ENCODE data around the gene TNRC6C.

TNRC6C gene

GRCh38 chr17:77923135-77923534, 35.4 kb upstream of the TNRC6C start:
- TF ChIP-seq GFI1B (tag by site-specific recombination; IDR thresholded peaks at IDR 0.05) (no peak), ZNF843 (tag by site-specific recombination; IDR thresholded peaks at IDR 0.05) (no peak), ZIC2 (tag by site-specific recombination; IDR thresholded peaks at IDR 0.05) (no peak), ZNF623 (tag by site-specific recombination; IDR thresholded peaks at IDR 0.05) (no peak), ZEB2 (tag by site-specific recombination; IDR thresholded peaks at IDR 0.05) (no peak), ZNF404 (tag by site-specific recombination; IDR thresholded peaks at IDR 0.05) (no peak), ZNF174 (tag by site-specific recombination; IDR thresholded peaks at IDR 0.05) (no peak), ZBTB44 (tag by site-specific recombination; IDR thresholded peaks at IDR 0.05) (no peak), PRDM6 (tag by site-specific recombination; IDR thresholded peaks at IDR 0.05) (no peak), ZNF335 (tag by site-specific recombination; conservative IDR thresholded peaks at IDR 0.05) (no peak), ZNF48 (tag by site-specific recombination; IDR thresholded peaks at IDR 0.05) (no peak), WT1 (tag by site-specific recombination; IDR thresholded peaks at IDR 0.05) (no peak), TCF7L2 (IDR thresholded peaks at IDR 0.05; ENCODE audit: borderline replicate concordance, low read depth, low read length) (no peak), REPIN1 (tag by site-specific recombination; IDR thresholded peaks at IDR 0.05; ENCODE audit: low read depth) (no peak), ZNF184 (tag by site-specific recombination; IDR thresholded peaks at IDR 0.05) (no peak), ZNF791 (tag by site-specific recombination; IDR thresholded peaks at IDR 0.05) (no peak), ZNF555 (tag by site-specific recombination; conservative IDR thresholded peaks at IDR 0.05) (no peak), SP7 (tag by site-specific recombination; IDR thresholded peaks at IDR 0.05) (no peak)
- H3K4me1 ChIP-seq (ENCODE audit: control insufficient read depth, insufficient read depth, low read length) = peaks cover 4% of the 10 kb centered on the region
- ChIA-PET POLR2A (interaction anchor here (0.6 to 2.4 kb wide), 2 partner anchors 35 to 161 kb away, joined by 6 to 18 read pairs; partner anchors contain the start of gene TNRC6C), CTCF (no interaction called here)
- H3K9me3 ChIP-seq (ENCODE audit: control insufficient read depth, insufficient read depth, low read depth, low read length) = no peaks in the 10 kb centered on the region
- no peak overlapping the region for H3K27ac ChIP-seq (ENCODE audit: extremely low read depth, low read depth, low read length)
- H3K36me3 ChIP-seq (ENCODE audit: control insufficient read depth in 2 of 2, insufficient read depth in 1 of 2, low read length in 2 of 2) = no peaks in the 10 kb centered on the region
- no peak overlapping the region for H3K4me3 ChIP-seq (ENCODE audit: low read depth, low read length)

- Histone ChIP-seq H3K9me3 (ENCODE audit: control insufficient read depth, insufficient read depth, low read depth, low read length) (no peaks in the 10 kb centered on the region), H3K4me1 (ENCODE audit: control insufficient read depth, insufficient read depth, low read length) (peaks cover 5% of the 10 kb centered on the region), H3K27ac (ENCODE audit: extremely low read depth, low read depth, low read length) (no peak overlapping the region), H3K4me3 (ENCODE audit: low read depth, low read length) (no peak overlapping the region), H3K36me3 (ENCODE audit: control insufficient read depth in 2 of 2, insufficient read depth in 1 of 2, low read length in 2 of 2) (no peaks in the 10 kb centered on the region)
- POLR2A ChIA-PET = interaction anchor here (1.5 to 2.4 kb wide), 1 partner anchor 34 kb away, joined by 6 to 18 read pairs; the partner anchor contains the start of gene TNRC6C
- CTCF ChIA-PET = interaction anchor here (0.6 kb wide), 1 partner anchor 816 kb away, joined by 3 read pairs; no protein-coding TSS in a partner anchor
- TF ChIP-seq ZNF776 (tag by site-specific recombination; IDR thresholded peaks at IDR 0.05; ENCODE audit: borderline replicate concordance) (no peak), ZNF707 (tag by site-specific recombination; IDR thresholded peaks at IDR 0.05) (no peak), ZNF366 (tag by site-specific recombination; conservative IDR thresholded peaks at IDR 0.05) (0 out of 2 replicates have a peak, but pooled peaks have one; percentile 16), GLI2 (tag by site-specific recombination; IDR thresholded peaks at IDR 0.05; ENCODE audit: borderline replicate concordance, low read depth) (no peak), ZNF692 (tag by site-specific recombination; IDR thresholded peaks at IDR 0.05) (no peak), ZNF610 (tag by site-specific recombination; IDR thresholded peaks at IDR 0.05; ENCODE audit: borderline replicate concordance) (no peak), ZNF121 (tag by site-specific recombination; IDR thresholded peaks at IDR 0.05) (0 out of 2 replicates have a peak, but pooled peaks have one; percentile 9)
Measured at GRCh38 chr17:77923776-77924513, 34.6 kb upstream of the TNRC6C start.

Data from HEK293 (cell line).